MM.1S (cell line): Measurements from ENCODE around the gene S100A7.

Source experiments
- EZH2 ChIP-seq: fragments of 300-600 bp; sonication (generic); optimal IDR thresholded peaks from 2 replicates; pipeline ENCODE3; 2017; ENCODE audit warnings: low read depth, mild to moderate bottlenecking, antibody characterized with exemption, low read length, mixed read lengths
- TF ChIP-seq, protein P1 (sequence below): fragments of 300-600 bp; sonication (generic); IDR thresholded peaks from 2 replicates; pipeline ENCODE4 v1.5.1; 2016; ENCODE audit warnings: antibody characterized with exemption, low read length, mixed read lengths

DNA sequence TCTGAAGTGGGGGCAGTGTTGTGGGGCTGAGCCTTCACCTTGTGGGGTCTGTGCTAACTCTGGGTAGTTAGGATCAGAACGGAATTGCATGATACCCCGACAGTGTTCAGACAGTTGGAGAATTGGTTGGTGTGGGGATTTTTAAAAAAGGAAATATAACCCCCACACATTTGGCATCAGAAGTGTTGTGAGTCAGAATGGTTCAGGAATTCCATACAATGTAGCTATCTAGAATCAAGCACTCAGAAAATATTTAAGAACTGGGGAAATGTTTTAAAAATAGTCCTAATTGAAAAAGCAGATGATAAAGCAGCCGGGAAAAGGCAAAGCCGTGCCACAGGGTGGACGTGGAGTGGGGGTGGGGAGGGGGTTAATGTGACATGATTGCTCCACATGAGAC is 6.5 kb upstream of the S100A7 start:
- TF ChIP-seq, protein P1, sequence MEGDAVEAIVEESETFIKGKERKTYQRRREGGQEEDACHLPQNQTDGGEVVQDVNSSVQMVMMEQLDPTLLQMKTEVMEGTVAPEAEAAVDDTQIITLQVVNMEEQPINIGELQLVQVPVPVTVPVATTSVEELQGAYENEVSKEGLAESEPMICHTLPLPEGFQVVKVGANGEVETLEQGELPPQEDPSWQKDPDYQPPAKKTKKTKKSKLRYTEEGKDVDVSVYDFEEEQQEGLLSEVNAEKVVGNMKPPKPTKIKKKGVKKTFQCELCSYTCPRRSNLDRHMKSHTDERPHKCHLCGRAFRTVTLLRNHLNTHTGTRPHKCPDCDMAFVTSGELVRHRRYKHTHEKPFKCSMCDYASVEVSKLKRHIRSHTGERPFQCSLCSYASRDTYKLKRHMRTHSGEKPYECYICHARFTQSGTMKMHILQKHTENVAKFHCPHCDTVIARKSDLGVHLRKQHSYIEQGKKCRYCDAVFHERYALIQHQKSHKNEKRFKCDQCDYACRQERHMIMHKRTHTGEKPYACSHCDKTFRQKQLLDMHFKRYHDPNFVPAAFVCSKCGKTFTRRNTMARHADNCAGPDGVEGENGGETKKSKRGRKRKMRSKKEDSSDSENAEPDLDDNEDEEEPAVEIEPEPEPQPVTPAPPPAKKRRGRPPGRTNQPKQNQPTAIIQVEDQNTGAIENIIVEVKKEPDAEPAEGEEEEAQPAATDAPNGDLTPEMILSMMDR = no peak
- no peak for TF ChIP-seq EZH2
